K562 (cell line): ENCODE results near the gene ACSF3. TPM values are rescaled to one million over a fixed set of nuclear protein-coding genes. Genes with fewer than 3 reads are reported as not detected.
A peak's percentile ranks its signal among the peaks of the same experiment; 100 is the strongest.

Experiments
- ARID4B ChIP-seq: sonication (generic); formaldehyde crosslinking; IDR thresholded peaks from 2 replicates; pipeline ENCODE4 v1.8.0; 2022; ENCODE audit warnings: mild to moderate bottlenecking, missing genetic modification reagents
- MED1 ChIP-seq: sonication (generic); formaldehyde crosslinking; IDR thresholded peaks from 2 replicates; pipeline ENCODE4 v1.8.1; 2023; ENCODE audit warnings: missing genetic modification reagents, borderline replicate concordance
- RAD51 ChIP-seq: fragments of 450-650 bp; IDR thresholded peaks from 2 replicates; pipeline ENCODE4 v1.7.1; 2016; ENCODE audit warnings: low read depth, mild to moderate bottlenecking, borderline replicate concordance
- polyA plus RNA-seq, 8 experiments: library from polyadenylated mRNA; depleted of rRNA in 4 of 8; stranded (reverse) in 5 of 8; unstranded in 3 of 8; fragments of >200 nt; fragmentation: Nextera tagmentation in 2 of 8; fragmentation: Illumina TruSeq in 1 of 8; extraction: Ambion mirVana in 2 of 8; extraction: Trizol in 1 of 8; gene quantifications; 2 replicates each; pipeline versions ENCODE4 v1.2.1 to v1.2.3, GENCODE V29; 2011 to 2014; ENCODE audit warnings: inconsistent platforms in 1 of 8, missing spikeins in 1 of 8
- total RNA-seq, 7 experiments: library from RNA; depleted of rRNA in 6 of 7; stranded (reverse); fragments of >200 nt in 6 of 7; fragmentation: Illumina TruSeq in 2 of 7; extraction: Trizol in 2 of 7; gene quantifications; 2 replicates each; pipeline versions ENCODE4 v1.2.1 to v1.2.3, GENCODE V29; 2011 to 2021; ENCODE audit warnings: low replicate concordance in 1 of 7

The ACSF3 gene
- total and polyA plus RNA-seq, 9 of the 15 experiments (the other 6 are each of a cell fraction or from before 2014, with no cell fraction given): 0.77 to 32.8 (median 14.7) TPM

GRCh38 chr16:89074072-89074674, 19.5 kb upstream of the ACSF3 start (continued):
- TF ChIP-seq ARID4B (CRISPR knock-in tag) (peak; percentile 44; the same call in 1 of the 2 replicates), RAD51 (peak; percentile 17; the same call in 1 of the 2 replicates), MED1 (CRISPR knock-in tag) (0 out of 2 replicates have a peak, but pooled peaks have one; percentile 59)
